Fibroblast of lung (primary cell): Measurements from ENCODE around the gene MAPK8IP3. TPM values are rescaled to one million over a fixed set of nuclear protein-coding genes. Genes with fewer than 3 reads are reported as not detected.
"Not testable (repeated sequence)": the region's sequence is repeated elsewhere in the genome, so short reads cannot be mapped to it uniquely, and the experiment has no call there.

Experiments
- DNase-seq, 2 donors: peaks; one replicate each; pipeline versions ENCODE4 v3.0.0 to v3.0.0-alpha.2; 2010; ENCODE audit warnings: low read depth in 2 of 2
- H2AFZ ChIP-seq: 2 replicates; pipeline ENCODE4 v1.5.1; 2012; ENCODE audit warnings: low read length, control low read depth, inconsistent platforms
- H3K27ac ChIP-seq: 2 replicates; pipeline ENCODE4 v1.5.1; 2011; ENCODE audit warnings: low read length, control low read depth; ENCODE audit not compliant: insufficient read depth
- H3K27me3 ChIP-seq: 2 replicates; pipeline ENCODE4 v1.5.1; 2011; ENCODE audit warnings: mild to moderate bottlenecking, low read length; ENCODE audit not compliant: control insufficient read depth, insufficient read depth
- H3K36me3 ChIP-seq: 2 replicates; pipeline ENCODE4 v1.5.1; 2011; ENCODE audit warnings: low read length; ENCODE audit not compliant: control insufficient read depth, insufficient read depth
- H3K4me1 ChIP-seq: 2 replicates; pipeline ENCODE4 v1.5.1; 2011; ENCODE audit warnings: low read length; ENCODE audit not compliant: control insufficient read depth, insufficient read depth; ENCODE audit errors: extremely low read depth
- H3K4me2 ChIP-seq: 2 replicates; pipeline ENCODE4 v1.5.1; 2011; ENCODE audit warnings: low read length, control low read depth; ENCODE audit not compliant: insufficient read depth; ENCODE audit errors: extremely low read depth
- H3K4me3 ChIP-seq, 4 experiments: fragments of 200-600 bp in 1 of 4; sonication (generic) in 1 of 4; replicated peaks in 1 of 4; 2 replicates each; pipeline ENCODE4 v1.5.1; 2011 to 2016; ENCODE audit warnings: low read length in 4 of 4, low read depth in 3 of 4, mild to moderate bottlenecking in 3 of 4, control low read depth in 2 of 4, inconsistent platforms in 1 of 4, mixed read lengths in 1 of 4; ENCODE audit not compliant: insufficient read depth in 1 of 4; ENCODE audit errors: control extremely low read depth in 1 of 4
- H3K79me2 ChIP-seq: 2 replicates; pipeline ENCODE4 v1.5.1; 2012; ENCODE audit warnings: mild to moderate bottlenecking, low read length, inconsistent platforms; ENCODE audit not compliant: control insufficient read depth, insufficient read depth
- H3K9ac ChIP-seq: 2 replicates; pipeline ENCODE4 v1.5.1; 2011; ENCODE audit warnings: mild to moderate bottlenecking, low read length, control low read depth; ENCODE audit not compliant: insufficient read depth
- H3K9me3 ChIP-seq: 2 replicates; pipeline ENCODE4 v1.5.1; 2012; ENCODE audit warnings: low read depth, low read length; ENCODE audit not compliant: control insufficient read depth, insufficient read depth
- H4K20me1 ChIP-seq: 2 replicates; pipeline ENCODE4 v1.5.1; 2011; ENCODE audit warnings: low read length; ENCODE audit not compliant: control insufficient read depth, insufficient read depth; ENCODE audit errors: extremely low read depth
- EZH2 ChIP-seq: IDR thresholded peaks from 2 replicates; pipeline ENCODE4 v1.5.1; 2012; ENCODE audit warnings: low read length, control low read depth, mild to moderate bottlenecking; ENCODE audit errors: missing control alignments
- polyA plus RNA-seq, 2 donors: library from polyadenylated mRNA; depleted of rRNA in 1 of 2; stranded (reverse) in 1 of 2; unstranded in 1 of 2; fragments of >200 nt; gene quantifications; 2 replicates each; pipeline ENCODE4 v1.2.1, GENCODE V29; 2011 to 2012; ENCODE audit warnings: missing spikeins in 1 of 2
- total RNA-seq: library from RNA; depleted of rRNA; stranded (reverse); fragments of >200 nt; gene quantifications from 2 replicates; pipeline ENCODE4 v1.2.1, GENCODE V29; 2014
- TF ChIP-seq, protein P1 (sequence below), 2 donors: IDR thresholded peaks in 1 of 2; conservative IDR thresholded peaks in 1 of 2; 1 replicate in 1 of 2; 2 replicates in 1 of 2; pipeline ENCODE4 v1.5.1; 2011 to 2012; ENCODE audit warnings: low read length in 2 of 2, control low read depth in 1 of 2, inconsistent platforms in 1 of 2, low read depth in 1 of 2, mild to moderate bottlenecking in 1 of 2

MAPK8IP3 gene
- total and polyA plus RNA-seq, 2 donors (not counting 1 experiment from before 2014, with no cell fraction given) = 9.4 to 36.3 TPM

- H3K9ac ChIP-seq = no peak overlapping the region
- no peak overlapping the region for H2AFZ ChIP-seq
- H4K20me1 ChIP-seq = no peaks in the 10 kb centered on the region
- H3K27me3 ChIP-seq = no peaks in the 10 kb centered on the region
- TF ChIP-seq, protein P1, sequence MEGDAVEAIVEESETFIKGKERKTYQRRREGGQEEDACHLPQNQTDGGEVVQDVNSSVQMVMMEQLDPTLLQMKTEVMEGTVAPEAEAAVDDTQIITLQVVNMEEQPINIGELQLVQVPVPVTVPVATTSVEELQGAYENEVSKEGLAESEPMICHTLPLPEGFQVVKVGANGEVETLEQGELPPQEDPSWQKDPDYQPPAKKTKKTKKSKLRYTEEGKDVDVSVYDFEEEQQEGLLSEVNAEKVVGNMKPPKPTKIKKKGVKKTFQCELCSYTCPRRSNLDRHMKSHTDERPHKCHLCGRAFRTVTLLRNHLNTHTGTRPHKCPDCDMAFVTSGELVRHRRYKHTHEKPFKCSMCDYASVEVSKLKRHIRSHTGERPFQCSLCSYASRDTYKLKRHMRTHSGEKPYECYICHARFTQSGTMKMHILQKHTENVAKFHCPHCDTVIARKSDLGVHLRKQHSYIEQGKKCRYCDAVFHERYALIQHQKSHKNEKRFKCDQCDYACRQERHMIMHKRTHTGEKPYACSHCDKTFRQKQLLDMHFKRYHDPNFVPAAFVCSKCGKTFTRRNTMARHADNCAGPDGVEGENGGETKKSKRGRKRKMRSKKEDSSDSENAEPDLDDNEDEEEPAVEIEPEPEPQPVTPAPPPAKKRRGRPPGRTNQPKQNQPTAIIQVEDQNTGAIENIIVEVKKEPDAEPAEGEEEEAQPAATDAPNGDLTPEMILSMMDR (conservative IDR thresholded peaks at IDR 0.05 in 1 of 2, IDR thresholded peaks at IDR 0.05 in 1 of 2; ENCODE audit: low read depth in 1 of 2, low read length in 2 of 2) = no peak
- TF ChIP-seq EZH2 = no peak
- H3K4me1 ChIP-seq = peaks cover 6% of the 10 kb centered on the region
- H3K27ac ChIP-seq = no peak overlapping the region
- peaks cover 65% of the 10 kb centered on the region for H3K79me2 ChIP-seq
- H3K4me2 ChIP-seq = no peak overlapping the region
- no peaks in the 10 kb centered on the region for H3K9me3 ChIP-seq
- no peak overlapping the region for H3K4me3 ChIP-seq
- H3K36me3 ChIP-seq = no peaks in the 10 kb centered on the region
- no peak for DNase-seq
These were observed 9.2 kb downstream of the MAPK8IP3 start for GRCh38 chr16:1715220-1715619.

GRCh38 chr16:1718236-1718635 is 12.2 kb downstream of the MAPK8IP3 start:
- not testable (repeated sequence) for H3K4me2 ChIP-seq, H3K27me3 ChIP-seq, H3K4me3 ChIP-seq, H3K9me3 ChIP-seq, H3K4me1 ChIP-seq, DNase-seq, H3K36me3 ChIP-seq, H3K9ac ChIP-seq, H4K20me1 ChIP-seq, H2AFZ ChIP-seq, H3K27ac ChIP-seq
- peaks cover 41% of the 10 kb centered on the region for H3K79me2 ChIP-seq

GRCh38 chr16:1719559-1720229 is 13.7 kb downstream of the MAPK8IP3 start:
- H3K27me3 ChIP-seq, H3K36me3 ChIP-seq, H3K27ac ChIP-seq, H2AFZ ChIP-seq, H3K4me1 ChIP-seq, H3K9ac ChIP-seq, DNase-seq, H4K20me1 ChIP-seq, H3K4me3 ChIP-seq, H3K9me3 ChIP-seq, H3K4me2 ChIP-seq: not testable (repeated sequence)
- peaks cover 38% of the 10 kb centered on the region for H3K79me2 ChIP-seq

DNA sequence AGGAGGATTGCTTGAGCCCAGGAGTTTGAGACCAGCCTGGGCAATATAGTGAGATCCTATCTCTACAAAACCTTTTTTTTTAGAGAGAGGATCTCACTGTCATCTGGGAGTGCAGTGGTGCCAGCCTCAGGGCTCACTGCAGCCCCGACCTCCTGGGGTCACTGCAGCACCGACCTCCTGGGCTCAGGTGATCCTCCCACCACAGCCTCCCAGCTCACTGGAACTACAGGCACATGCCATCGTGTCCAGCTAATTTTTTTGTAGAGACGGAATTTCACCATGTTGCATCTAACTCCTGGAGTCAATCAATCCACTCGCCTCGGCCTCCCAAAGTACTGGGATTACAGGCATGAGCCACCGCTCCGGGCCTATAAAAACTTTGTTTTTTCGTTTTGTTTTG is 15.4 kb downstream of the MAPK8IP3 start:
- TF ChIP-seq EZH2 = no peak
- TF ChIP-seq, protein P1 (conservative IDR thresholded peaks at IDR 0.05 in 1 of 2, IDR thresholded peaks at IDR 0.05 in 1 of 2; ENCODE audit: low read depth in 1 of 2, low read length in 2 of 2) = no peak
- Histone ChIP-seq H3K4me2 (no peak overlapping the region), H3K27me3 (no peaks in the 10 kb centered on the region), H3K27ac (no peak overlapping the region), H3K9me3 (no peaks in the 10 kb centered on the region), H3K79me2 (peaks cover 28% of the 10 kb centered on the region), H3K4me1 (no peaks in the 10 kb centered on the region), H3K9ac (no peak overlapping the region), H3K4me3 (no peak overlapping the region), H2AFZ (no peak overlapping the region), H3K36me3 (peaks cover 6% of the 10 kb centered on the region), H4K20me1 (no peaks in the 10 kb centered on the region)
- DNase-seq = no peak
